Measurements from ENCODE around the gene CAMK1D. TPM values are rescaled to one million over a fixed set of nuclear protein-coding genes. Genes with fewer than 3 reads are reported as not detected.

The CAMK1D gene
- total RNA-seq, 6 experiments from 2014 or later, result 5.3 to 10.8 (median 9.5) TPM

GRCh38 chr10:12727832-12728215 is 378.5 kb downstream of the CAMK1D start:
- Histone ChIP-seq H3K27ac (no peak overlapping the region), H3K9me3 (no peaks in the 10 kb centered on the region), H3K4me1 (no peaks in the 10 kb centered on the region), H3K36me3 (no peaks in the 10 kb centered on the region), H3K4me3 (no peak overlapping the region), H3K27me3 (no peaks in the 10 kb centered on the region)
- DNase-seq (no peak), ATAC-seq (no peak)
- WGBS (ENCODE audit: insufficient coverage, low coverage, low lambda C conversion rate, missing lambda C conversion rate), result 92% methylated on average over 4 of the region's 10 CpGs
- intact Hi-C loops (cut with DNase I), result no loop called here
- TF ChIP-seq POLR2A (IDR thresholded peaks at IDR 0.05) (no peak), CTCF (IDR thresholded peaks at IDR 0.05) (no peak)

GRCh38 chr10:12728494-12728893 is 379.1 kb downstream of the CAMK1D start:
- DNase-seq, result no peak
- WGBS (ENCODE audit: insufficient coverage, low coverage, low lambda C conversion rate, missing lambda C conversion rate), result 75% methylated on average over 8 of the region's 12 CpGs
- no peak for ATAC-seq
- Histone ChIP-seq H3K4me3 (no peak overlapping the region), H3K27me3 (no peaks in the 10 kb centered on the region), H3K27ac (no peak overlapping the region), H3K9me3 (no peaks in the 10 kb centered on the region), H3K4me1 (no peaks in the 10 kb centered on the region), H3K36me3 (no peaks in the 10 kb centered on the region)
- intact Hi-C loops (cut with DNase I), result no loop called here
- TF ChIP-seq POLR2A (IDR thresholded peaks at IDR 0.05) (no peak), CTCF (IDR thresholded peaks at IDR 0.05) (no peak)

GRCh38 chr10:12729885-12730284 is 380.5 kb downstream of the CAMK1D start:
- WGBS (ENCODE audit: insufficient coverage, low coverage, low lambda C conversion rate, missing lambda C conversion rate), result 82% methylated on average over 4 of the region's 7 CpGs
- Histone ChIP-seq H3K4me3 (no peak overlapping the region), H3K4me1 (no peaks in the 10 kb centered on the region), H3K36me3 (no peaks in the 10 kb centered on the region), H3K27me3 (no peaks in the 10 kb centered on the region), H3K27ac (no peak overlapping the region), H3K9me3 (no peaks in the 10 kb centered on the region)
- peak in 2 of 4 donors; percentile 18 to 28 for ATAC-seq
- intact Hi-C loops (cut with DNase I), result no loop called here
- no peak for DNase-seq
- TF ChIP-seq CTCF (IDR thresholded peaks at IDR 0.05) (peak in 2 of 4 donors; percentile 26 to 40), POLR2A (IDR thresholded peaks at IDR 0.05) (no peak)

- Histone ChIP-seq H3K27ac (no peak overlapping the region), H3K27me3 (no peaks in the 10 kb centered on the region), H3K36me3 (no peaks in the 10 kb centered on the region), H3K4me1 (no peaks in the 10 kb centered on the region), H3K9me3 (no peaks in the 10 kb centered on the region), H3K4me3 (no peak overlapping the region)
- intact Hi-C loops (cut with DNase I), result no loop called here
- TF ChIP-seq POLR2A (IDR thresholded peaks at IDR 0.05) (no peak), CTCF (IDR thresholded peaks at IDR 0.05) (no peak)
- WGBS (ENCODE audit: insufficient coverage, low coverage, low lambda C conversion rate, missing lambda C conversion rate), result 63% methylated on average over 9 of the region's 9 CpGs
- ATAC-seq (no peak), DNase-seq (no peak)
Measured at GRCh38 chr10:12730809-12731519, 381.6 kb downstream of the CAMK1D start.

All from right lobe of liver (tissue), 6 donors.